Astrocyte of the spinal cord (primary cell): ENCODE results near the gene NCAM1.

ENCODE experiments used
- DNase-seq: peaks from one replicate; pipeline ENCODE4 v3.0.0; 2011; ENCODE audit warnings: low read depth, low spot score
- H3K4me3 ChIP-seq: 2 replicates; pipeline ENCODE4 v1.5.1; 2011; ENCODE audit warnings: low read depth, mild to moderate bottlenecking, low read length, moderate library complexity
- in situ Hi-C: cut with HindIII; loops from 2 replicates; pipeline ENCODE4 v1.10.0; 2017; ENCODE audit warnings: low sequenced_read_pairs
- TF ChIP-seq, protein P1 (sequence below): IDR thresholded peaks from 2 replicates; pipeline ENCODE4 v1.5.1; 2012; ENCODE audit warnings: low read depth, mild to moderate bottlenecking, low read length, inconsistent platforms

The NCAM1 gene

DNA sequence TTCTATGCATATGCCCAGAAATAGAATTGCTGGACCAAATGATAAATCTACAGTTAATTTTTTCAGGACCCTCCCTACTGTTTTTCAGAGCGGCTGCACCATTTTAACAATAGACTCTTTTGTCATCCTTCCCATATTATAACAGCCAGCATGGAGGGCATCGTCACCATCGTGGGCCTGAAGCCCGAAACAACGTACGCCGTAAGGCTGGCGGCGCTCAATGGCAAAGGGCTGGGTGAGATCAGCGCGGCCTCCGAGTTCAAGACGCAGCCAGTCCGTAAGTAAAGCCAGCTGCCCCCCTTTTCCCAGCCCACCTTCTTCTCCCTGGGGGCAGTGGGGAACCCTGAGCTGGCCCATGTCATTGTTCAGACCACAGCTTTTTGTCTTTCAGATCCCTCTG, 273.7 kb downstream of the NCAM1 start:
- TF ChIP-seq, protein P1, sequence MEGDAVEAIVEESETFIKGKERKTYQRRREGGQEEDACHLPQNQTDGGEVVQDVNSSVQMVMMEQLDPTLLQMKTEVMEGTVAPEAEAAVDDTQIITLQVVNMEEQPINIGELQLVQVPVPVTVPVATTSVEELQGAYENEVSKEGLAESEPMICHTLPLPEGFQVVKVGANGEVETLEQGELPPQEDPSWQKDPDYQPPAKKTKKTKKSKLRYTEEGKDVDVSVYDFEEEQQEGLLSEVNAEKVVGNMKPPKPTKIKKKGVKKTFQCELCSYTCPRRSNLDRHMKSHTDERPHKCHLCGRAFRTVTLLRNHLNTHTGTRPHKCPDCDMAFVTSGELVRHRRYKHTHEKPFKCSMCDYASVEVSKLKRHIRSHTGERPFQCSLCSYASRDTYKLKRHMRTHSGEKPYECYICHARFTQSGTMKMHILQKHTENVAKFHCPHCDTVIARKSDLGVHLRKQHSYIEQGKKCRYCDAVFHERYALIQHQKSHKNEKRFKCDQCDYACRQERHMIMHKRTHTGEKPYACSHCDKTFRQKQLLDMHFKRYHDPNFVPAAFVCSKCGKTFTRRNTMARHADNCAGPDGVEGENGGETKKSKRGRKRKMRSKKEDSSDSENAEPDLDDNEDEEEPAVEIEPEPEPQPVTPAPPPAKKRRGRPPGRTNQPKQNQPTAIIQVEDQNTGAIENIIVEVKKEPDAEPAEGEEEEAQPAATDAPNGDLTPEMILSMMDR: no peak
- in situ Hi-C loops: no loop called here
- no peak overlapping the region for H3K4me3 ChIP-seq
- DNase-seq: no peak

DNA sequence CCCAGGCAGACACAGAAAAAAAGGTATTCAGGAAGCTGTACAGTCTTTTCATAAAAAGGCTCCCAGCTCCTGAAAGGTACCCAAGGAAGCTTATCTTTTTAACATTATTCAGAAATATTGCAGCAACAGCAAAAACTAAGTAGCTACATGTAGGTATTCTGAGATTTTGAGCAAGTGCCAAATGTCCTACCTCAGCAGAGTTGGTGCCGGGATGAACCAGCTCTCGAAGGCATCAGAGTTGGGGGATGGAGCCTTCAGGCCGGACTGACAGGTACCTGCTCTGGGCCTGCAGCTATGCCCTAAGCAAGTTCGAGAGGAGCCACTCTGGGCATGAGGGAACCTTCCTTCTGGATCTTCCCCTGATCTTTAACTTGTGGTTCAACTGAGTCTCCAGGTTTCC, 276.0 kb downstream of the NCAM1 start:
- no peak overlapping the region for H3K4me3 ChIP-seq
- TF ChIP-seq, protein P1: no peak
- no peak for DNase-seq
- in situ Hi-C loops: no loop called here

DNA sequence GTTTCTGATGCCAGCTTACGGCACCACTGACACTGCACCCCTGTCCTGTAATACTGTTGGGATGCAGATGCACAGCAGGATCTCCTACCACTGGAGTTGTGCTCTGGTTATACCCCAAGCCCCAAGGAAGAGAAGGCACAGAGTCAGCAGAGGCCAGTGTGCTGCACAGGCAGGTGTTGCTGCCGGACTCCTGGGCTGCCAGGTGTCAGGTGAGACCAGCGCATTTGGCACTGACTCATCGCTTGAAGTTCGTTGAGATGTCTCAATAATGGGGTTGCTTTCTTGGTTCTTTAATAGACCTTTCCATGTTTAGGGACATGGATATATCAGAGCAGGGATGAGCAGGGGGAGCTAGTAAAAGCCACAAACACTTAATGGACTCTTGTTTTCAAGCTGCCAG, 277.5 kb downstream of the NCAM1 start:
- in situ Hi-C loops: no loop called here
- no peak for DNase-seq
- H3K4me3 ChIP-seq: no peak overlapping the region
- TF ChIP-seq, protein P1: no peak

DNA sequence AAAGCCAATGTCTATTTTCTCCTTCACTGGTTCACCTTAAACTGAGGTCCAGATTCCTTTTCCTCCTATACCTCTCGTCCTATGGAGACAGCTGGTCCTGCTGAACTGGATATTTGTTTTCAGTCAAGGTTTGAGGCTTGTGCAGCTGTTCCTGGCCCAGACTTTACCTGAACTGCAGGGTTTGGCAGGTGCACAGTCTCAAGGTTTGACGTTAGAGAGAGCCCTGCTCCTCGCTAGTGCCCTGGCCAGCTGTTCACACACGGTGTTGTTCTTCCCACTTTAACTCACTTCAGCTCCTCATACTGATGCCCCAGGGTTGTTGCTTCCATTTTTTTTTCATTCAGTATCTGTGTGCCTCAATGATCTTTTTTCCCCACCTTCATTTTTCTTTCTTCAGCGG, 279.2 kb downstream of the NCAM1 start:
- DNase-seq: no peak
- TF ChIP-seq, protein P1: no peak
- in situ Hi-C loops: no loop called here
- H3K4me3 ChIP-seq: no peak overlapping the region

DNA sequence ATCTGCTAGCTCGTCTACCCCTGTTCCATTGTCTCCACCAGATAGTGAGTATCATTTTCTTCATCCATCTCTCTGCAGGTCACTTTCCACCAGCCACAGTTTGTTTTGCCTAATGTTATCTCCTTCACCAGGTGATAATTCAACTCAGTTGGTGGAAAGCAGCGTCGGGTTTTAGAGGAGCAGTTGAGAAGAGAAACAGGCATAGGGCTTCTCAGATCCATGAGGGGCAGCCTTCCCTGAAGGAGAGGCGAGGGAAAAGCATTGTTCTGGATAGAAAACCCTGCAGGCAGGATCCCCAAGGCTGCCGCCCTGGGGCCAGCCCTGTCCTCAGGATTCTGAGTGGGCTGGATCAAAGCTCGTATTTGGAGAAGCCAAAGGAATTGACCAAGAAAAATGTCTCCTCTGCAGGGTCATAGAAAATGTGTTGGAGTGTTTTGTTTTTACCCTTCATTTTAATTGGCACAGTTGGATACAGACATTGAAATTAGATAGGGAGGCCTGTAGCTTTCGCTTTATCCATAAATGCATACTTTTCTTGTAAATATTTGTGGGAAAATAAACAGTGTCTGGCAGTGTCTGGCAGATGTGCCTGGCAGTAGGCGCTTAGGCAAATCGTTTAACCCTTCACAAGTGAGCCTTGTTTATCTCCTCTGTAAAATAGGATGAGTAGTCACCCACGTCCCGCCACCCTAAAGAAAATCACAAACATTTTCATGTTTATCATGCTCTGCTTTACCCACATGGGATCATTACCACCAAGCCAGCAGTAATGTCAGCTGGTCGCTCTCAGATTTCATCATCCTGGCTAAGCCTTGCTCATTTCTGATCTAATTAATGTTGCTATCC, 279.8 kb downstream of the NCAM1 start:
- H3K4me3 ChIP-seq: no peak overlapping the region
- in situ Hi-C loops: no loop called here
- DNase-seq: no peak
- TF ChIP-seq, protein P1: no peak

DNA sequence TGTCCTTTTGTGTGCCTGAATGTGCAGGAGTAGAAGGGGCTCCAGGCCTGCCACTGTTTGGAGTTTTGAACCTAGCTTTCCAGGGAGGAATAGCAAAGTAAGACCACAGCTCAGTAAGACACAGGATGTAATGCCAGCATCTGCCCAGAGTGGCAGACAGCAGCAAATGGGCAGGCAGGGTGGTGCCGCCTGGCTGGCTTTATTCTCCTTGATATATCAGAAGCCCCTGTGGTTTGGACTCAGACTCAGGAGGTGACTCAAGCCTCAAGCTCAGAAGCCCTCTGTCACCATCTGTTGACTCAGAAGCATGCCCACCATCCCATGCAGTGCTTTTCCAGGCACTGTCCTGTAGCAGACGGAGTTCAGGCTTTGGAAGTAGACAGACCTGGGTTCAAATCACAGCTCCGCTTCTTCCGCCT, 280.4 kb downstream of the NCAM1 start:
- TF ChIP-seq, protein P1: no peak
- in situ Hi-C loops: no loop called here
- peak; percentile 20 for DNase-seq
- no peak overlapping the region for H3K4me3 ChIP-seq
